CD4-positive, alpha-beta memory T cell (primary cell): ENCODE data around the gene SAAL1. TPM values are rescaled to one million over a fixed set of nuclear protein-coding genes. Genes with fewer than 3 reads are reported as not detected.

Experiments used
- CTCF ChIA-PET: fragments of 350-600 bp; sonication (Branson Sonifier 250); formaldehyde crosslinking; loops from one replicate; lab custom pipeline; 2021; ENCODE audit warnings: inconsistent platforms; ENCODE audit not compliant: partially characterized antibody; lab: Charles Lee
- POLR2A ChIA-PET: fragments of 350-600 bp; sonication (Branson Sonifier 250); formaldehyde crosslinking; loops from one replicate; lab custom pipeline; 2021; ENCODE audit not compliant: partially characterized antibody; lab: Charles Lee
- DNase-seq, 5 donors: peaks; one replicate each; pipeline versions ENCODE4 v3.0.0 to v3.0.0-alpha.2; 2020 to 2022; ENCODE audit warnings: mixed read lengths in 1 of 5
- H3K27ac ChIP-seq: one replicate; pipeline ENCODE4 v1.7.0; 2013; ENCODE audit warnings: low read depth, low read length
- H3K27me3 ChIP-seq: 2 replicates; pipeline ENCODE4 v1.7.0; 2013; ENCODE audit warnings: mild to moderate bottlenecking, low read length, moderate library complexity; ENCODE audit not compliant: insufficient read depth
- H3K36me3 ChIP-seq: 2 replicates; pipeline ENCODE4 v1.7.0; 2013; ENCODE audit warnings: mild to moderate bottlenecking, low read length, moderate library complexity; ENCODE audit not compliant: insufficient read depth
- H3K4me1 ChIP-seq: 2 replicates; pipeline ENCODE4 v1.7.0; 2013; ENCODE audit warnings: mild to moderate bottlenecking, low read length, moderate library complexity; ENCODE audit not compliant: insufficient read depth
- H3K4me3 ChIP-seq, 2 donors: one replicate each; pipeline ENCODE4 v1.7.0; 2013; ENCODE audit warnings: low read length in 2 of 2, mild to moderate bottlenecking in 1 of 2
- H3K9me3 ChIP-seq, 2 donors: one replicate each; pipeline ENCODE4 v1.7.0; 2013; ENCODE audit warnings: low read length in 2 of 2, control low read depth in 1 of 2; ENCODE audit not compliant: control insufficient read depth in 1 of 2
- H3K27ac Mint-ChIP-seq, 7 donors: one replicate each; pipeline ENCODE4 v1.8.0; 2020 to 2021; ENCODE audit warnings: mixed read lengths in 7 of 7, mild to moderate bottlenecking in 6 of 7, inconsistent platforms in 3 of 7, moderate library complexity in 3 of 7
- H3K27me3 Mint-ChIP-seq, 2 donors: one replicate each; pipeline ENCODE4 v1.8.0; 2020 to 2021; ENCODE audit warnings: mixed read lengths in 2 of 2
- H3K36me3 Mint-ChIP-seq, 2 donors: one replicate each; pipeline ENCODE4 v1.8.0; 2020 to 2021; ENCODE audit warnings: mixed read lengths in 2 of 2, inconsistent platforms in 1 of 2, mild to moderate bottlenecking in 1 of 2
- H3K4me1 Mint-ChIP-seq, 4 donors: one replicate each; pipeline ENCODE4 v1.8.0; 2020 to 2021; ENCODE audit warnings: mixed read lengths in 4 of 4, mild to moderate bottlenecking in 1 of 4
- H3K4me3 Mint-ChIP-seq, 8 donors: one replicate each; pipeline ENCODE4 v1.8.0; 2020 to 2021; ENCODE audit warnings: mixed read lengths in 8 of 8, mild to moderate bottlenecking in 7 of 8, moderate library complexity in 6 of 8, inconsistent platforms in 3 of 8
- H3K9me3 Mint-ChIP-seq, 8 donors: one replicate each; pipeline ENCODE4 v1.8.0; 2020 to 2021; ENCODE audit warnings: mixed read lengths in 8 of 8, mild to moderate bottlenecking in 5 of 8, inconsistent platforms in 3 of 8, moderate library complexity in 1 of 8
- intact Hi-C: fragments of 100-400 bp; cut with micrococcal nuclease; formaldehyde crosslinking; loops from one replicate; pipeline ENCODE4 v1.15.1; 2023
- polyA plus RNA-seq, 2 donors: library from polyadenylated mRNA; unstranded; fragments of 300-500 nt; fragmentation: Illumina TruSeq; gene quantifications; one replicate each; pipeline ENCODE4 v1.2.3, GENCODE V29; 2021
- total RNA-seq, 2 experiments: library from RNA; stranded (reverse); gene quantifications; one replicate each; pipeline ENCODE4 v1.2.3, GENCODE V29; 2021

Gene SAAL1
- total RNA-seq (10 to 100 TPM; 18.4 to 21.2 TPM), polyA plus RNA-seq (10 to 100 TPM; 12.5 to 17.2 TPM)

DNA sequence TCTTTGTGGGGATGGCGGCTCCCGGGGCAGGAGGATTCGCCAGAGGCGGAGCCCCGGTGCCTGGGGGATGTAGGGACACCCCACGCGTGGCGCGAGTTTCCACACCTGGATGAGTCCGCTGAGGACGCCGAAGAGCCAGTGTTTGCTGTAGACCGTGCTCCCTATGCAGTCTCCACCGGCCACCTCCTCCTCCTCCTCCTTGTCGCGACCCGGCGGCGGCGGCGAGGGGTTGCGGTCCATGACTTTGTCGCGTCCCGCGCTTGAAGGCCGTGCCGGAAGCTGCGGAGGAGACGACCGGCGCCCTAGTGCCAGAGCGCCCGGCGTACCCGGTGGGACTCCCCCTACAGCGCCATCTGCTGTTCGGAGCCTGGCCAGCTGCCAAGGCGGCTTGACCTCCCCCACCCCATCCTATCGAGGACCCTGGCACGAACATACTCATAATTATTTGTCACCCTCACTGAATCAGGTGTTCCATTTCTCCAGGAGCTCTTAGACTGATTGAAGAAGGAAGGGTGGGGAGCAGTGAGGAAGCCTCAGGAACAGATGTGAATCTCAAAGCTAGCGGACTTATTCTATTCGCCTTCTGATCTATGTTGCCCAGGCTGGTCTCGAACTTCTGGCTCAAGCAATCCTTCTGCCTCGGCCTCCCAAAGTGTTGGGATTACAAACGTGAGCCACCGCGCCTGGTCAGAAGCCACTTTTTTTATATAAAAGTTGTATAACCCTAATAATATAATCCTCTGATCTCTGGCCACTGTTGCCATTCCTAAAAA is at the start of gene SAAL1:
Gene SAAL1, minus strand, starts transcription at position 281 of the 773 bp plus-strand sequence. Its CDS starts 41 bp downstream, at position 240.
- Mint-ChIP-seq H3K36me3 (peaks cover 14 to 29% of the 10 kb centered on the region in 2 donors), H3K27ac (peak within 1 kb of the TSS; percentile 65 to 94 (median 92)), H3K4me1 (peaks cover 22 to 50% (median 29%) of the 10 kb centered on the region in 4 donors), H3K27me3 (peaks cover 1 to 7% of the 10 kb centered on the region in 2 donors), H3K9me3 (no peaks in the 10 kb centered on the region), H3K4me3 (peak within 1 kb of the TSS; percentile 90 to 98 (median 94))
- CTCF ChIA-PET, result interaction anchor here (0.6 to 5.7 kb wide), 34 partner anchors 8 to 820 kb away, joined by 3 to 56 read pairs (median 4); partner anchors contain the start of genes SERGEF and SPTY2D1
- H3K9me3 ChIP-seq, result no peaks in the 10 kb centered on the region
- H3K27me3 ChIP-seq, result no peaks in the 10 kb centered on the region
- intact Hi-C loops, result loop anchor here (1.0 to 10.0 kb wide), 4 partner anchors 93 to 420 kb away; partner anchors contain the start of genes GTF2H1, HPS5, SERGEF and TSG101
- H3K36me3 ChIP-seq, result peaks cover 5% of the 10 kb centered on the region
- peak; percentile 79 to 84 (median 83) for DNase-seq
- POLR2A ChIA-PET, result interaction anchor here (0.9 to 2.2 kb wide), 7 partner anchors 9 to 421 kb away, joined by 3 to 29 read pairs (median 4); partner anchors contain the start of genes SERGEF and TSG101
- H3K4me3 ChIP-seq, result peak within 1 kb of the TSS; percentile 92 to 95
- H3K27ac ChIP-seq, result peak within 1 kb of the TSS; percentile 56
- peaks cover 21% of the 10 kb centered on the region for H3K4me1 ChIP-seq

DNA sequence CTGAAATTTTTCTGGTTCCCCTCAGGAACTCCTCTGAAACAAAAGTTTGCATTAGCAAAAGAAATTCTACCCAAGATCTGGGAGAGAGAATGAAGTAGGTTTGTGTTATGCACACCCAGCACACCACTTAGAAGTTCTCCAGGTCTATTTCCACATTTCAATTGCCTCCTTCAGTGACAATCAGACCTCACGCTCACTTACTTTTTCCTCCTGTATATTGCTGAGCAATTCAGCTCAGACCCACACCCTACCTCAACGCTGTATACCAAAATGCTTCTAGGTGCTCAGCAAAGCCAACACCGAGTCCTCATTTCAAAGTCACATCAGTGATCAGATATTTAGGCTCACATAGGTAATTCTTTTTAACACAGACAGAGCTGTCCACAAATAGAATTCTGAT is 45.7 kb upstream of the SAAL1 start:
- CTCF ChIA-PET, result no interaction called here
- no peak overlapping the region for H3K27ac ChIP-seq
- POLR2A ChIA-PET, result no interaction called here
- no peaks in the 10 kb centered on the region for H3K4me1 ChIP-seq
- H3K9me3 Mint-ChIP-seq, result peaks cover 0 to 5% (median 2%) of the 10 kb centered on the region in 8 donors
- H3K27me3 Mint-ChIP-seq, result peaks cover 14 to 23% of the 10 kb centered on the region in 2 donors
- peaks cover 4% of the 10 kb centered on the region for H3K27me3 ChIP-seq
- no peak overlapping the region for H3K27ac Mint-ChIP-seq
- no peak overlapping the region for H3K4me3 ChIP-seq
- no peaks in the 10 kb centered on the region for H3K9me3 ChIP-seq
- no peak overlapping the region for H3K4me3 Mint-ChIP-seq
- no peaks in the 10 kb centered on the region for H3K36me3 Mint-ChIP-seq
- intact Hi-C loops, result no loop called here
- H3K36me3 ChIP-seq, result no peaks in the 10 kb centered on the region
- DNase-seq, result no peak
- H3K4me1 Mint-ChIP-seq, result no peaks in the 10 kb centered on the region

GRCh38 chr11:18145837-18146236 is 40.0 kb upstream of the SAAL1 start:
- Mint-ChIP-seq H3K4me3 (no peak overlapping the region), H3K9me3 (peaks cover 0 to 2% (median 0%) of the 10 kb centered on the region in 8 donors), H3K4me1 (peaks cover 0 to 8% (median 6%) of the 10 kb centered on the region in 4 donors), H3K27ac (no peak overlapping the region), H3K36me3 (no peaks in the 10 kb centered on the region), H3K27me3 (peaks cover 11 to 22% of the 10 kb centered on the region in 2 donors)
- Histone ChIP-seq H3K4me1 (no peaks in the 10 kb centered on the region), H3K27me3 (peaks cover 4% of the 10 kb centered on the region), H3K36me3 (no peaks in the 10 kb centered on the region), H3K27ac (no peak overlapping the region), H3K9me3 (no peaks in the 10 kb centered on the region), H3K4me3 (no peak overlapping the region)
- DNase-seq, result no peak
- intact Hi-C loops, result no loop called here
- ChIA-PET POLR2A (no interaction called here), CTCF (interaction anchor here (0.6 kb wide), 1 partner anchor 129 kb away, joined by 3 read pairs; no protein-coding TSS in a partner anchor)

GRCh38 chr11:18145025-18145424 is 39.1 kb upstream of the SAAL1 start:
- peaks cover 0 to 2% (median 0%) of the 10 kb centered on the region in 8 donors for H3K9me3 Mint-ChIP-seq
- Histone ChIP-seq H3K9me3 (no peaks in the 10 kb centered on the region), H3K4me1 (no peaks in the 10 kb centered on the region), H3K27ac (no peak overlapping the region), H3K27me3 (peaks cover 4% of the 10 kb centered on the region), H3K4me3 (no peak overlapping the region), H3K36me3 (no peaks in the 10 kb centered on the region)
- intact Hi-C loops, result no loop called here
- no peak overlapping the region for H3K4me3 Mint-ChIP-seq
- CTCF ChIA-PET, result no interaction called here
- DNase-seq, result no peak
- peaks cover 13 to 22% of the 10 kb centered on the region in 2 donors for H3K27me3 Mint-ChIP-seq
- peaks cover 0 to 8% (median 6%) of the 10 kb centered on the region in 4 donors for H3K4me1 Mint-ChIP-seq
- no peak overlapping the region for H3K27ac Mint-ChIP-seq
- no peaks in the 10 kb centered on the region for H3K36me3 Mint-ChIP-seq
- POLR2A ChIA-PET, result no interaction called here

DNA sequence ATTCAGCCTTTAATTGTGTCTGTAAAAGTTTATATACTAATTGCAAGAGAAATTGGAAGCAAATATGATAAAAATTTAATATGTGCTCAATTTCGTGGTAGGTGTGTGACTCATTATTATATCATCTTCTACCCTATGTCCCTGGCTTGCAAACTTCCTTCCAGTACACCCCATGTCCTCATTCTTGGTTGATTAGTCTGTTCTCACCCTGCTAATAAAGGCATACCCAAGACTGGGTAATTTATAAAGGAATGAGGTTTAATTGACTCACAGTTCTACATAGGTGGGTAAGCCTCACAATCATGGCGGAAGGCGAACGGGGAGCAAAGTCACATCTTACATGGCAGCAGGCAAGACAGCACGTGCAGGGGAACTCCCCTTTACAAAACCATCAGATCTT is 38.4 kb upstream of the SAAL1 start:
- intact Hi-C loops, result no loop called here
- POLR2A ChIA-PET, result no interaction called here
- no peaks in the 10 kb centered on the region for H3K36me3 ChIP-seq
- peaks cover 0 to 2% (median 0%) of the 10 kb centered on the region in 8 donors for H3K9me3 Mint-ChIP-seq
- H3K27ac ChIP-seq, result no peak overlapping the region
- no peak overlapping the region for H3K4me3 Mint-ChIP-seq
- H3K27ac Mint-ChIP-seq, result no peak overlapping the region
- no peak for DNase-seq
- CTCF ChIA-PET, result no interaction called here
- peaks cover 0 to 8% (median 6%) of the 10 kb centered on the region in 4 donors for H3K4me1 Mint-ChIP-seq
- H3K9me3 ChIP-seq, result no peaks in the 10 kb centered on the region
- no peaks in the 10 kb centered on the region for H3K4me1 ChIP-seq
- peaks cover 13 to 21% of the 10 kb centered on the region in 2 donors for H3K27me3 Mint-ChIP-seq
- no peak overlapping the region for H3K4me3 ChIP-seq
- peaks cover 4% of the 10 kb centered on the region for H3K27me3 ChIP-seq
- no peaks in the 10 kb centered on the region for H3K36me3 Mint-ChIP-seq

DNA sequence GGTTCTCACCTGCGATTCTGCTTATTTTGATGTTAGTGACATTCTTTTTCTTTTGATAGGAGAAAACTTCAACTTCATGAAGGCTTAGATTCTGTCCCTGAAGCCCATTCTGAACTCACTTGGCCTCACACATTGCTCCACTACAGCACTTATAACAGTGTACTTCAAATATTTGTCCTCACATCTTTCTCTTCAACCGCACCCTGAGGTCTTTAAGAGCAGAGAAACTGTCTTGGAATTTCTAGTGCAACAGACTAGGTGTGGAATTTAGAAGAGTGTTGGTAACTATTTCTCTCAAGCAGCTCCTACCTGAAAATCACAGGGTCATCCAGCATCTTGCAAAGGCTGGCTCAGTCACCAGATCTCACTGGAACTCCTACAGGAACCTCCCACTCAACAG is 34.3 kb upstream of the SAAL1 start:
- no peak overlapping the region for H3K27ac ChIP-seq
- Mint-ChIP-seq H3K4me3 (no peak overlapping the region), H3K4me1 (no peaks in the 10 kb centered on the region), H3K27ac (no peak overlapping the region), H3K9me3 (no peaks in the 10 kb centered on the region), H3K36me3 (no peaks in the 10 kb centered on the region), H3K27me3 (peaks cover 18% of the 10 kb centered on the region in 2 donors)
- H3K4me1 ChIP-seq, result no peaks in the 10 kb centered on the region
- ChIA-PET POLR2A (no interaction called here), CTCF (interaction anchor here (1.4 kb wide), 1 partner anchor 25 kb away, joined by 4 read pairs; no protein-coding TSS in a partner anchor)
- H3K9me3 ChIP-seq, result no peaks in the 10 kb centered on the region
- H3K27me3 ChIP-seq, result no peaks in the 10 kb centered on the region
- intact Hi-C loops, result no loop called here
- no peak overlapping the region for H3K4me3 ChIP-seq
- no peaks in the 10 kb centered on the region for H3K36me3 ChIP-seq
- no peak for DNase-seq

GRCh38 chr11:18137186-18137800 is 31.4 kb upstream of the SAAL1 start:
- Histone ChIP-seq H3K4me3 (no peak overlapping the region), H3K4me1 (no peaks in the 10 kb centered on the region), H3K36me3 (no peaks in the 10 kb centered on the region), H3K27ac (no peak overlapping the region), H3K27me3 (no peaks in the 10 kb centered on the region), H3K9me3 (no peaks in the 10 kb centered on the region)
- H3K27me3 Mint-ChIP-seq, result peaks cover 15 to 22% of the 10 kb centered on the region in 2 donors
- no peak for DNase-seq
- intact Hi-C loops, result no loop called here
- POLR2A ChIA-PET, result no interaction called here
- CTCF ChIA-PET, result no interaction called here
- no peak overlapping the region for H3K4me3 Mint-ChIP-seq
- no peaks in the 10 kb centered on the region for H3K36me3 Mint-ChIP-seq
- no peaks in the 10 kb centered on the region for H3K9me3 Mint-ChIP-seq
- H3K4me1 Mint-ChIP-seq, result no peaks in the 10 kb centered on the region
- H3K27ac Mint-ChIP-seq, result peak overlapping the region in 1 of 7 donors; percentile 58
